Endothelial cell of umbilical vein (primary cell): Measurements from ENCODE around the gene UBE2E2.

Experiments used
- CTCF ChIP-seq, 2 donors: IDR thresholded peaks; 1 replicate in 1 of 2; 2 replicates in 1 of 2; pipeline ENCODE4 v1.5.1; 2011; ENCODE audit warnings: low read length in 2 of 2, mild to moderate bottlenecking in 2 of 2, moderate library complexity in 2 of 2, control low read depth in 1 of 2, inconsistent platforms in 1 of 2, low read depth in 1 of 2; ENCODE audit not compliant: insufficient read depth in 1 of 2; ENCODE audit errors: extremely low read depth in 1 of 2
- EZH2 ChIP-seq: IDR thresholded peaks from 2 replicates; pipeline ENCODE4 v1.6.1; 2012; ENCODE audit warnings: borderline replicate concordance, low read depth, mild to moderate bottlenecking, moderate library complexity, low read length, inconsistent platforms; ENCODE audit not compliant: severe bottlenecking
- FOS ChIP-seq: IDR thresholded peaks from 2 replicates; pipeline ENCODE4 v1.6.1; 2011; ENCODE audit warnings: mild to moderate bottlenecking, low read length, moderate library complexity, borderline replicate concordance; ENCODE audit not compliant: insufficient read depth
- GATA2 ChIP-seq: IDR thresholded peaks from 2 replicates; pipeline ENCODE4 v1.7.0; 2011; ENCODE audit warnings: low read depth, mild to moderate bottlenecking, moderate library complexity, mixed read lengths, low read length; ENCODE audit not compliant: insufficient read length, insufficient read depth
- JUN ChIP-seq: IDR thresholded peaks from 2 replicates; pipeline ENCODE4 v1.6.1; 2011; ENCODE audit warnings: borderline replicate concordance, low read depth; ENCODE audit not compliant: insufficient read length, insufficient read depth
- MAX ChIP-seq: IDR thresholded peaks from 2 replicates; pipeline ENCODE4 v1.6.1; 2011; ENCODE audit not compliant: insufficient read depth, insufficient read length
- MYC ChIP-seq: IDR thresholded peaks from one replicate; pipeline ENCODE4 v1.6.1; 2011; ENCODE audit warnings: mild to moderate bottlenecking, low read depth, low read length
- POLR2A ChIP-seq: IDR thresholded peaks from 2 replicates; pipeline ENCODE4 v1.6.1; 2012; ENCODE audit warnings: low read depth, mild to moderate bottlenecking, control low read depth, low read length
- POLR2AphosphoS5 ChIP-seq: IDR thresholded peaks from 2 replicates; pipeline ENCODE4 v1.6.1; 2012; ENCODE audit warnings: low read depth, mild to moderate bottlenecking, control low read depth, low read length, moderate library complexity; ENCODE audit not compliant: insufficient read depth

GRCh38 chr3:23601091-23601822 is 398.1 kb downstream of the UBE2E2 start:
- no peak for TF ChIP-seq CTCF (IDR thresholded peaks at IDR 0.05; ENCODE audit: extremely low read depth in 1 of 2, insufficient read depth in 1 of 2, low read depth in 1 of 2, low read length in 2 of 2)
- no peak for TF ChIP-seq POLR2AphosphoS5
- no peak for TF ChIP-seq MYC
- no peak for TF ChIP-seq EZH2
- TF ChIP-seq MAX: no peak
- no peak for TF ChIP-seq POLR2A
- no peak for TF ChIP-seq JUN
- no peak for TF ChIP-seq GATA2
- no peak for TF ChIP-seq FOS
